Activated CD4-positive, alpha-beta T cell treated with anti-CD3 and anti-CD28 coated beads, Interleukin-2, amount 10 ng/mL, durations not matched to agents 7 days and 5 days (primary cell): ENCODE measurements around the gene SPSB1. TPM values are rescaled to one million over a fixed set of nuclear protein-coding genes. Genes with fewer than 3 reads are reported as not detected.

ENCODE experiments used
- CTCF ChIA-PET: fragments of 350-600 bp; sonication (Branson Sonifier 250); formaldehyde crosslinking; loops from one replicate; lab custom pipeline; 2021; ENCODE audit warnings: antibody characterized with exemption; lab: Charles Lee
- POLR2A ChIA-PET: fragments of 350-600 bp; sonication (Branson Sonifier 250); formaldehyde crosslinking; loops from one replicate; lab custom pipeline; 2021; ENCODE audit warnings: antibody characterized with exemption; lab: Charles Lee
- DNase-seq: peaks from one replicate; pipeline ENCODE4 v3.0.0-alpha.2; 2020
- H3K27ac Mint-ChIP-seq: one replicate; pipeline ENCODE4 v1.8.0; 2021; ENCODE audit warnings: mild to moderate bottlenecking, moderate library complexity, mixed read lengths
- H3K27me3 Mint-ChIP-seq: one replicate; pipeline ENCODE4 v1.8.0; 2021; ENCODE audit warnings: mixed read lengths
- H3K36me3 Mint-ChIP-seq: one replicate; pipeline ENCODE4 v1.8.0; 2021; ENCODE audit warnings: low read depth, mixed read lengths
- H3K4me1 Mint-ChIP-seq: one replicate; pipeline ENCODE4 v1.8.0; 2021; ENCODE audit warnings: mixed read lengths
- H3K4me3 Mint-ChIP-seq: one replicate; pipeline ENCODE4 v1.8.0; 2021; ENCODE audit warnings: mild to moderate bottlenecking, moderate library complexity, mixed read lengths
- H3K9me3 Mint-ChIP-seq: one replicate; pipeline ENCODE4 v1.8.0; 2021; ENCODE audit warnings: mixed read lengths
- total RNA-seq, 2 experiments: library from RNA; stranded (reverse); gene quantifications; one replicate each; pipeline ENCODE4 v1.2.3, GENCODE V29; 2021

Gene SPSB1
- total RNA-seq, 2 experiments from 2014 or later = 4.8 to 6.6 TPM

- DNase-seq = peak; percentile 45
- Mint-ChIP-seq H3K9me3 (no peaks in the 10 kb centered on the region), H3K27ac (no peak overlapping the region), H3K36me3 (peaks cover 2% of the 10 kb centered on the region), H3K4me1 (peaks cover 20% of the 10 kb centered on the region), H3K4me3 (no peak overlapping the region), H3K27me3 (no peaks in the 10 kb centered on the region)
- POLR2A ChIA-PET = no interaction called here
- CTCF ChIA-PET = interaction anchor here (0.7 to 2.0 kb wide), 6 partner anchors 12 to 245 kb away, joined by 3 to 7 read pairs (median 4); partner anchors contain the start of gene H6PD
Measured at GRCh38 chr1:9249534-9250410, 42.9 kb upstream of the SPSB1 start.

- ChIA-PET POLR2A (no interaction called here), CTCF (interaction anchor here (0.6 to 2.0 kb wide), 8 partner anchors 11 to 1787 kb away, joined by 3 to 7 read pairs (median 4); partner anchors contain the start of gene H6PD)
- Mint-ChIP-seq H3K27ac (no peak overlapping the region), H3K9me3 (no peaks in the 10 kb centered on the region), H3K36me3 (peaks cover 2% of the 10 kb centered on the region), H3K4me1 (peaks cover 14% of the 10 kb centered on the region), H3K27me3 (no peaks in the 10 kb centered on the region), H3K4me3 (no peak overlapping the region)
- DNase-seq = no peak
Measured at GRCh38 chr1:9250411-9251381, 42.0 kb upstream of the SPSB1 start.

- no peak overlapping the region for H3K4me3 Mint-ChIP-seq
- no peak overlapping the region for H3K27ac Mint-ChIP-seq
- peaks cover 9% of the 10 kb centered on the region for H3K4me1 Mint-ChIP-seq
- H3K27me3 Mint-ChIP-seq = no peaks in the 10 kb centered on the region
- H3K36me3 Mint-ChIP-seq = peaks cover 2% of the 10 kb centered on the region
- no peak for DNase-seq
- ChIA-PET CTCF (interaction anchor here (0.6 to 1.1 kb wide), 3 partner anchors 18 to 1786 kb away, joined by 3 read pairs; no protein-coding TSS in a partner anchor), POLR2A (no interaction called here)
- H3K9me3 Mint-ChIP-seq = no peaks in the 10 kb centered on the region
Measured at GRCh38 chr1:9251501-9251900, 41.2 kb upstream of the SPSB1 start.

- DNase-seq = no peak
- H3K27me3 Mint-ChIP-seq = no peaks in the 10 kb centered on the region
- no peak overlapping the region for H3K27ac Mint-ChIP-seq
- ChIA-PET POLR2A (no interaction called here), CTCF (interaction anchor here (1.1 to 1.3 kb wide), 2 partner anchors 8 to 14 kb away, joined by 3 to 7 read pairs; no protein-coding TSS in a partner anchor)
- H3K36me3 Mint-ChIP-seq = peaks cover 5% of the 10 kb centered on the region
- peaks cover 4% of the 10 kb centered on the region for H3K9me3 Mint-ChIP-seq
- H3K4me3 Mint-ChIP-seq = no peak overlapping the region
- H3K4me1 Mint-ChIP-seq = peaks cover 4% of the 10 kb centered on the region
Measured at GRCh38 chr1:9253004-9253403, 39.7 kb upstream of the SPSB1 start.

- H3K9me3 Mint-ChIP-seq = peaks cover 9% of the 10 kb centered on the region
- no peak overlapping the region for H3K27ac Mint-ChIP-seq
- POLR2A ChIA-PET = no interaction called here
- peaks cover 7% of the 10 kb centered on the region for H3K36me3 Mint-ChIP-seq
- no peaks in the 10 kb centered on the region for H3K27me3 Mint-ChIP-seq
- peaks cover 4% of the 10 kb centered on the region for H3K4me1 Mint-ChIP-seq
- no peak for DNase-seq
- CTCF ChIA-PET = interaction anchor here (1.1 to 2.6 kb wide), 4 partner anchors 9 to 237 kb away, joined by 3 to 9 read pairs (median 6); no protein-coding TSS in a partner anchor
- no peak overlapping the region for H3K4me3 Mint-ChIP-seq
Measured at GRCh38 chr1:9253453-9254105, 39.1 kb upstream of the SPSB1 start.

- no peak for DNase-seq
- Mint-ChIP-seq H3K36me3 (peaks cover 24% of the 10 kb centered on the region), H3K9me3 (peaks cover 27% of the 10 kb centered on the region), H3K4me1 (peaks cover 1% of the 10 kb centered on the region), H3K27ac (no peak overlapping the region), H3K27me3 (no peaks in the 10 kb centered on the region), H3K4me3 (no peak overlapping the region)
- ChIA-PET CTCF (interaction anchor here (0.6 to 2.6 kb wide), 3 partner anchors 11 to 59 kb away, joined by 4 to 9 read pairs (median 5); no protein-coding TSS in a partner anchor), POLR2A (no interaction called here)
Measured at GRCh38 chr1:9256332-9256731, 36.4 kb upstream of the SPSB1 start.

- ChIA-PET CTCF (interaction anchor here (1.1 kb wide), 1 partner anchor 9 kb away, joined by 3 read pairs; no protein-coding TSS in a partner anchor), POLR2A (no interaction called here)
- H3K4me3 Mint-ChIP-seq = no peak overlapping the region
- peaks cover 2% of the 10 kb centered on the region for H3K4me1 Mint-ChIP-seq
- no peak for DNase-seq
- peaks cover 24% of the 10 kb centered on the region for H3K36me3 Mint-ChIP-seq
- H3K9me3 Mint-ChIP-seq = peaks cover 27% of the 10 kb centered on the region
- H3K27ac Mint-ChIP-seq = peak overlapping the region; percentile 23
- H3K27me3 Mint-ChIP-seq = no peaks in the 10 kb centered on the region
Measured at GRCh38 chr1:9257851-9258250, 34.8 kb upstream of the SPSB1 start.

GRCh38 chr1:9258629-9259028 lies 34.1 kb upstream of the SPSB1 start:
- ChIA-PET CTCF (no interaction called here), POLR2A (no interaction called here)
- peaks cover 27% of the 10 kb centered on the region for H3K9me3 Mint-ChIP-seq
- no peak overlapping the region for H3K27ac Mint-ChIP-seq
- H3K4me3 Mint-ChIP-seq = no peak overlapping the region
- peaks cover 24% of the 10 kb centered on the region for H3K36me3 Mint-ChIP-seq
- peaks cover 2% of the 10 kb centered on the region for H3K4me1 Mint-ChIP-seq
- H3K27me3 Mint-ChIP-seq = no peaks in the 10 kb centered on the region
- DNase-seq = no peak

- peaks cover 1% of the 10 kb centered on the region for H3K4me1 Mint-ChIP-seq
- DNase-seq = no peak
- peaks cover 27% of the 10 kb centered on the region for H3K9me3 Mint-ChIP-seq
- H3K36me3 Mint-ChIP-seq = peaks cover 24% of the 10 kb centered on the region
- CTCF ChIA-PET = interaction anchor here (0.6 kb wide), 1 partner anchor 813 kb away, joined by 3 read pairs; no protein-coding TSS in a partner anchor
- H3K27me3 Mint-ChIP-seq = no peaks in the 10 kb centered on the region
- H3K27ac Mint-ChIP-seq = no peak overlapping the region
- POLR2A ChIA-PET = no interaction called here
- no peak overlapping the region for H3K4me3 Mint-ChIP-seq
Measured at GRCh38 chr1:9260059-9260766, 32.5 kb upstream of the SPSB1 start.

GRCh38 chr1:9261496-9261895 lies 31.2 kb upstream of the SPSB1 start:
- Mint-ChIP-seq H3K9me3 (peaks cover 27% of the 10 kb centered on the region), H3K27ac (no peak overlapping the region), H3K4me1 (peaks cover 5% of the 10 kb centered on the region), H3K4me3 (no peak overlapping the region), H3K36me3 (peaks cover 24% of the 10 kb centered on the region), H3K27me3 (no peaks in the 10 kb centered on the region)
- ChIA-PET POLR2A (no interaction called here), CTCF (interaction anchor here (0.5 to 1.9 kb wide), 3 partner anchors 11 to 233 kb away, joined by 5 to 8 read pairs (median 6); no protein-coding TSS in a partner anchor)
- no peak for DNase-seq

- Mint-ChIP-seq H3K27ac (no peak overlapping the region), H3K4me3 (no peak overlapping the region), H3K4me1 (peaks cover 12% of the 10 kb centered on the region), H3K27me3 (no peaks in the 10 kb centered on the region), H3K9me3 (peaks cover 27% of the 10 kb centered on the region), H3K36me3 (peaks cover 24% of the 10 kb centered on the region)
- CTCF ChIA-PET = interaction anchor here (0.5 to 1.9 kb wide), 3 partner anchors 12 to 232 kb away, joined by 5 to 8 read pairs (median 6); no protein-coding TSS in a partner anchor
- POLR2A ChIA-PET = no interaction called here
- DNase-seq = no peak
Measured at GRCh38 chr1:9262096-9262986, 30.4 kb upstream of the SPSB1 start.
